ENCODE results near the gene ETNPPL.

ETNPPL gene

DNA sequence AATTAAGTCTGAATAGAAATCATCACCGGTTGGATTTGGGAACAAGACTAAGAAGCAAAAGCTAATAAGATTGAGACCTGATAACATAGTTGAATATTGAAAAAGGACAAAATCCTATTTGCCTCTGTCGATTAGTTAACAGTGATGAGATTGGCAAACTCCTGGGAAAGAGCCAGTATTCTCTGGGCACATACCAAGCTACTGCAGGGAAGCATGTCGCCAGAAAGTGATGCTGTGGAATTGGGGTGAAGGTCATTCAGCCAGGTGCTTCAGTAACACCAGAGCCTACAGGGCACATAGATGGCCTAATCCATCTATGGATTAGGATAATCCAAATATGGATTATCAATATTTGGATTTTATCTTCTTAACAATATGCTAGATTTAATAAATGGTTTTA is 68.4 kb downstream of the ETNPPL start:
- no peak for DNase-seq

DNA sequence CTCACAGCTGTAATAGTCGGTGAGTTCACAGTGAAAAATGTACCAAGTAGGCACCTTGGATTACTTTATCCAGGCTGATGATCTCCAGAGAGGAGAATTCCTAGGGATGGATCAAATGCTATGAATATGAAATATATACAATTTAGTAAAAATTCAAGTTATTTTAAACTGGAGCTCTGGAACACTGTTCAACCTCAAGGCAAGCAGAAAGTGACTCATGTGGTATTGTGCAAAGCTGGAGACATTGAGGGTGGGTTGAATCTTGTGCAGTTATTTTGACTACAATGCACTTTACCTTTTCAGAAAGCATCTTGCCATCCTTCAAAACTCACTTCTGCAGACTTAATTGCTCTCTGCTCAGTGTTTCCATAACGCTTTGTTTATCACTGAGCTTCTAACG is 69.0 kb downstream of the ETNPPL start:
- DNase-seq: peak; percentile 21

DNA sequence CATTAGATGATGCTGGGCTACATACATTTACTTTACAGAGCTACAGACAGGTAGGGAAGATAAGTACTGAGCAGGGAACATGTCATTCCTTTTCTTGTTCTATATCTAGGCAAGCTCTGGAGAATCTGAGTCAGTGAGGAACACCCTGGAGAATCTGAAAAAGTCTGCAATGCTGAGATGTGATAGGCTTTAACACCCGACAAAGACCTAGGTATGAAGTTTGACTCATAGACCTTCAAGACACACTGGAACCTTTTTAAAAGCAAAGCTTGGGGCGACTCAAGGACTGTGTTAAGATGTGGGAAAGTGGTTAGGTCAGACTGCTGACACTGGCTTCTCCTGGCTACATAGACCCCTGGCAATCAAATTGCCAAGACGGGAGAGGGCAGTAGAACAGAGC is 69.6 kb downstream of the ETNPPL start:
- no peak for DNase-seq
